ENCODE data around the gene TXNRD1. TPM values are rescaled to one million over a fixed set of nuclear protein-coding genes. Genes with fewer than 3 reads are reported as not detected.

Gene TXNRD1
- total and polyA plus RNA-seq, 4 donors, result 23.6 to 70.8 (median 55.7) TPM

DNA sequence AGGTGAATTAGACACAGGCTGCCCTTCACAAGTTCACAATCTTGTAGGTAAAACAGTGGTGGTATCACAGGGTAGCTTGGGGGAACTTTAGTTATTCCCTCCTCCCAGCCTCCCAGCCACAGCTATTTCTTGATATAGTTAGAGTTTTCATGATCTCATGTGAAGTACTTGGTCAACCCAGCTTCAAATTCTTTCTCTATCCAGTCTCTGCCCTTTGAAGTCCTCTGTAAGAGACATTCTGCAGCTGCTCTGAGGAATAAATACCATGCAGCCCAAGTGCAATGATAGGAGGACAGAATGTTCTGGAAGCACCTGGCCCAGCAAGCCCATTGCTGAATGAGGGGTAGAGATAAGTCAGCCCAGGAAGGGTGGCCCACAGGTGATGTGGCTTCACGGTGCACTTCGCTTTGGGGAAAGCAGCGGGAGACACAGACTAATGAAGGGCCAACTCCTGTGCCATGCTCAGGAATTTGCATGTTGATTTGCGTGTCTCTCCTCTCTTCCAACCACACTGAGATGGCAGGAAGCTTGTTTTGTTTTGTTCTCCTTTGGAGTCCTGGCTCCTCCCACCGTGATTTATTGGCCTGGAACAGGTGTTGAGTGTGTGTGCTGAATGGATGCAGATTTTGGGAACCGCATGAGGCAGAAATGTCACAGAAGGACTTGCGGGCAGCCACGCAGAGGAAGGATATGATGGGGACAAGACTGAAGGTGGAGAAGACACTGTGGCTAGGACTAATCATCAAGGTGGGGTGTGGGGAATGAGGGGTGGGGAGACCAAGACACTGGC, 8.0 kb upstream of the TXNRD1 start:
- no peak overlapping the region for H3K27ac ChIP-seq (ENCODE audit: low read depth in 1 of 2, low read length in 2 of 2)

DNA sequence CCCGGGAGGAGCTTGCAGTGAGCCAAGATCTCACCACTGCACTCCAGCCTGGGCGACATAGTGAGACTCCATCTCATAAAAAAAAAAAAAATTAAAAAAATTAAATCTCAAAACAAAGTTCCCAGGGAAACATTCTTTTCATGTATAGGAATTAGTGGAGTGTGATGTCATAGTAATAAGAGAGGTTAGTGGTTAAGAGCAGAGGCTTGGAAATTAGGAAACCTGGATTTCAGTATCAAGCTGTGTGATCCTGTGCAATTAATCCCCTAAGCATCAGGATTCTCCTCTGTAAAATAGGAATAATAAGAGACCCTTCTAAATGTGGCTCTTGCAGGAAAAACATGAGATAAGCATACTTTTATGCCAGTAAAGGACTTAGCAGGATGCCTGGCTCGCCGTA, 3.1 kb upstream of the TXNRD1 start:
- DNase-seq (ENCODE audit: low spot score), result no peak
- Histone ChIP-seq H3K4me1 (ENCODE audit: control insufficient read depth in 4 of 4, insufficient read depth in 4 of 4, low read length in 3 of 4) (peaks cover 0 to 9% (median 4%) of the 10 kb centered on the region in 4 donors), H3K27me3 (ENCODE audit: control insufficient read depth in 4 of 4, insufficient read depth in 4 of 4, low read length in 3 of 4) (no peaks in the 10 kb centered on the region), H3K9me3 (ENCODE audit: control insufficient read depth in 4 of 4, low read length in 3 of 4) (no peaks in the 10 kb centered on the region), H3K27ac (ENCODE audit: low read depth in 1 of 2, low read length in 2 of 2) (no peak overlapping the region), H3K4me3 (ENCODE audit: low read depth in 1 of 3, low read length in 3 of 3) (no peak overlapping the region), H3K9ac (ENCODE audit: low read depth in 1 of 2, low read length in 2 of 2) (no peak overlapping the region), H3K36me3 (ENCODE audit: control insufficient read depth in 4 of 4, insufficient read depth in 3 of 4, low read depth in 1 of 4, low read length in 3 of 4) (no peaks in the 10 kb centered on the region)
- WGBS, result 89% methylated on average over 4 of the region's 4 CpGs
- TF ChIP-seq HNF4G (IDR thresholded peaks at IDR 0.05), result no peak
- TF ChIP-seq NR2F2 (IDR thresholded peaks at IDR 0.05), result no peak
- TF ChIP-seq, protein P1, sequence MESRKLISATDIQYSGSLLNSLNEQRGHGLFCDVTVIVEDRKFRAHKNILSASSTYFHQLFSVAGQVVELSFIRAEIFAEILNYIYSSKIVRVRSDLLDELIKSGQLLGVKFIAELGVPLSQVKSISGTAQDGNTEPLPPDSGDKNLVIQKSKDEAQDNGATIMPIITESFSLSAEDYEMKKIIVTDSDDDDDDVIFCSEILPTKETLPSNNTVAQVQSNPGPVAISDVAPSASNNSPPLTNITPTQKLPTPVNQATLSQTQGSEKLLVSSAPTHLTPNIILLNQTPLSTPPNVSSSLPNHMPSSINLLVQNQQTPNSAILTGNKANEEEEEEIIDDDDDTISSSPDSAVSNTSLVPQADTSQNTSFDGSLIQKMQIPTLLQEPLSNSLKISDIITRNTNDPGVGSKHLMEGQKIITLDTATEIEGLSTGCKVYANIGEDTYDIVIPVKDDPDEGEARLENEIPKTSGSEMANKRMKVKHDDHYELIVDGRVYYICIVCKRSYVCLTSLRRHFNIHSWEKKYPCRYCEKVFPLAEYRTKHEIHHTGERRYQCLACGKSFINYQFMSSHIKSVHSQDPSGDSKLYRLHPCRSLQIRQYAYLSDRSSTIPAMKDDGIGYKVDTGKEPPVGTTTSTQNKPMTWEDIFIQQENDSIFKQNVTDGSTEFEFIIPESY (IDR thresholded peaks at IDR 0.05), result no peak
- no peak for TF ChIP-seq JUND (IDR thresholded peaks at IDR 0.05)
- TF ChIP-seq, protein P2, sequence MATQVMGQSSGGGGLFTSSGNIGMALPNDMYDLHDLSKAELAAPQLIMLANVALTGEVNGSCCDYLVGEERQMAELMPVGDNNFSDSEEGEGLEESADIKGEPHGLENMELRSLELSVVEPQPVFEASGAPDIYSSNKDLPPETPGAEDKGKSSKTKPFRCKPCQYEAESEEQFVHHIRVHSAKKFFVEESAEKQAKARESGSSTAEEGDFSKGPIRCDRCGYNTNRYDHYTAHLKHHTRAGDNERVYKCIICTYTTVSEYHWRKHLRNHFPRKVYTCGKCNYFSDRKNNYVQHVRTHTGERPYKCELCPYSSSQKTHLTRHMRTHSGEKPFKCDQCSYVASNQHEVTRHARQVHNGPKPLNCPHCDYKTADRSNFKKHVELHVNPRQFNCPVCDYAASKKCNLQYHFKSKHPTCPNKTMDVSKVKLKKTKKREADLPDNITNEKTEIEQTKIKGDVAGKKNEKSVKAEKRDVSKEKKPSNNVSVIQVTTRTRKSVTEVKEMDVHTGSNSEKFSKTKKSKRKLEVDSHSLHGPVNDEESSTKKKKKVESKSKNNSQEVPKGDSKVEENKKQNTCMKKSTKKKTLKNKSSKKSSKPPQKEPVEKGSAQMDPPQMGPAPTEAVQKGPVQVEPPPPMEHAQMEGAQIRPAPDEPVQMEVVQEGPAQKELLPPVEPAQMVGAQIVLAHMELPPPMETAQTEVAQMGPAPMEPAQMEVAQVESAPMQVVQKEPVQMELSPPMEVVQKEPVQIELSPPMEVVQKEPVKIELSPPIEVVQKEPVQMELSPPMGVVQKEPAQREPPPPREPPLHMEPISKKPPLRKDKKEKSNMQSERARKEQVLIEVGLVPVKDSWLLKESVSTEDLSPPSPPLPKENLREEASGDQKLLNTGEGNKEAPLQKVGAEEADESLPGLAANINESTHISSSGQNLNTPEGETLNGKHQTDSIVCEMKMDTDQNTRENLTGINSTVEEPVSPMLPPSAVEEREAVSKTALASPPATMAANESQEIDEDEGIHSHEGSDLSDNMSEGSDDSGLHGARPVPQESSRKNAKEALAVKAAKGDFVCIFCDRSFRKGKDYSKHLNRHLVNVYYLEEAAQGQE (IDR thresholded peaks at IDR 0.05), result no peak
- no peak for TF ChIP-seq GABPA (IDR thresholded peaks at IDR 0.05 in 1 of 2, conservative IDR thresholded peaks at IDR 0.05 in 1 of 2)
- no peak for TF ChIP-seq EGR1 (IDR thresholded peaks at IDR 0.05; ENCODE audit: low read depth in 2 of 2)
- no peak for TF ChIP-seq RAD21 (IDR thresholded peaks at IDR 0.05)
- no peak for TF ChIP-seq YY1 (IDR thresholded peaks at IDR 0.05)
- no peak for TF ChIP-seq FOXA1 (IDR thresholded peaks at IDR 0.05)
- no peak for TF ChIP-seq FOXA2 (IDR thresholded peaks at IDR 0.05)
- no peak for TF ChIP-seq TAF1 (conservative IDR thresholded peaks at IDR 0.05)
- TF ChIP-seq, protein P3, sequence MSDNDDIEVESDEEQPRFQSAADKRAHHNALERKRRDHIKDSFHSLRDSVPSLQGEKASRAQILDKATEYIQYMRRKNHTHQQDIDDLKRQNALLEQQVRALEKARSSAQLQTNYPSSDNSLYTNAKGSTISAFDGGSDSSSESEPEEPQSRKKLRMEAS (IDR thresholded peaks at IDR 0.05), result no peak
- TF ChIP-seq, protein P4, sequence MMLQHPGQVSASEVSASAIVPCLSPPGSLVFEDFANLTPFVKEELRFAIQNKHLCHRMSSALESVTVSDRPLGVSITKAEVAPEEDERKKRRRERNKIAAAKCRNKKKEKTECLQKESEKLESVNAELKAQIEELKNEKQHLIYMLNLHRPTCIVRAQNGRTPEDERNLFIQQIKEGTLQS (IDR thresholded peaks at IDR 0.05), result no peak
- no peak for TF ChIP-seq RXRA (IDR thresholded peaks at IDR 0.05)
- TF ChIP-seq HNF4A (conservative IDR thresholded peaks at IDR 0.05), result no peak
- no peak for TF ChIP-seq SP1 (IDR thresholded peaks at IDR 0.05)

More for the DNA sequence above, 8.0 kb upstream of the TXNRD1 start:
- DNase-seq (ENCODE audit: low spot score), result no peak
- Histone ChIP-seq H3K4me1 (ENCODE audit: control insufficient read depth in 4 of 4, insufficient read depth in 4 of 4, low read length in 3 of 4) (no peaks in the 10 kb centered on the region), H3K4me3 (ENCODE audit: low read depth in 1 of 3, low read length in 3 of 3) (no peak overlapping the region), H3K9ac (ENCODE audit: low read depth in 1 of 2, low read length in 2 of 2) (no peak overlapping the region), H3K27me3 (ENCODE audit: control insufficient read depth in 4 of 4, insufficient read depth in 4 of 4, low read length in 3 of 4) (no peaks in the 10 kb centered on the region), H3K36me3 (ENCODE audit: control insufficient read depth in 4 of 4, insufficient read depth in 3 of 4, low read depth in 1 of 4, low read length in 3 of 4) (no peaks in the 10 kb centered on the region), H3K9me3 (ENCODE audit: control insufficient read depth in 4 of 4, low read length in 3 of 4) (no peaks in the 10 kb centered on the region)
- 87% methylated on average over 8 of the region's 8 CpGs for WGBS
- TF ChIP-seq EGR1 (IDR thresholded peaks at IDR 0.05; ENCODE audit: low read depth in 2 of 2) (no peak), FOXA2 (IDR thresholded peaks at IDR 0.05) (no peak), YY1 (IDR thresholded peaks at IDR 0.05) (no peak), FOXA1 (IDR thresholded peaks at IDR 0.05) (no peak)
- TF ChIP-seq, protein P5, sequence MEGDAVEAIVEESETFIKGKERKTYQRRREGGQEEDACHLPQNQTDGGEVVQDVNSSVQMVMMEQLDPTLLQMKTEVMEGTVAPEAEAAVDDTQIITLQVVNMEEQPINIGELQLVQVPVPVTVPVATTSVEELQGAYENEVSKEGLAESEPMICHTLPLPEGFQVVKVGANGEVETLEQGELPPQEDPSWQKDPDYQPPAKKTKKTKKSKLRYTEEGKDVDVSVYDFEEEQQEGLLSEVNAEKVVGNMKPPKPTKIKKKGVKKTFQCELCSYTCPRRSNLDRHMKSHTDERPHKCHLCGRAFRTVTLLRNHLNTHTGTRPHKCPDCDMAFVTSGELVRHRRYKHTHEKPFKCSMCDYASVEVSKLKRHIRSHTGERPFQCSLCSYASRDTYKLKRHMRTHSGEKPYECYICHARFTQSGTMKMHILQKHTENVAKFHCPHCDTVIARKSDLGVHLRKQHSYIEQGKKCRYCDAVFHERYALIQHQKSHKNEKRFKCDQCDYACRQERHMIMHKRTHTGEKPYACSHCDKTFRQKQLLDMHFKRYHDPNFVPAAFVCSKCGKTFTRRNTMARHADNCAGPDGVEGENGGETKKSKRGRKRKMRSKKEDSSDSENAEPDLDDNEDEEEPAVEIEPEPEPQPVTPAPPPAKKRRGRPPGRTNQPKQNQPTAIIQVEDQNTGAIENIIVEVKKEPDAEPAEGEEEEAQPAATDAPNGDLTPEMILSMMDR (IDR thresholded peaks at IDR 0.05; ENCODE audit: low read depth, low read length, missing input control), result no peak
- TF ChIP-seq, protein P1 (IDR thresholded peaks at IDR 0.05), result no peak
- TF ChIP-seq, protein P3 (IDR thresholded peaks at IDR 0.05), result no peak
